Gastroesophageal sphincter (tissue), 4 donors: ENCODE results near the gene DRGX. TPM values are rescaled to one million over a fixed set of nuclear protein-coding genes. Genes with fewer than 3 reads are reported as not detected.

Experiments
- ATAC-seq: fragments of 150-250 bp; one replicate; pipeline ENCODE4 v1.9.1; 2016; ENCODE audit warnings: mild to moderate bottlenecking, moderate library complexity
- H3K27ac ChIP-seq, 4 donors: fragments of 200-600 bp; sonication (generic) in 3 of 4; 1 replicate in 3 of 4; 2 replicates in 1 of 4; pipeline ENCODE4 v1.5.1; 2016 to 2019
- H3K27me3 ChIP-seq: fragments of 200-600 bp; sonication (generic); one replicate; pipeline ENCODE4 v1.5.1; 2019
- H3K36me3 ChIP-seq, 2 donors: fragments of 200-600 bp; sonication (generic); one replicate each; pipeline ENCODE4 v1.5.1; 2019; ENCODE audit warnings: control low read depth in 1 of 2
- H3K4me1 ChIP-seq, 3 donors: fragments of 200-600 bp; sonication (generic); 1 replicate in 2 of 3; 2 replicates in 1 of 3; pipeline ENCODE4 v1.5.1; 2016 to 2019; ENCODE audit warnings: control low read depth in 2 of 3
- H3K4me3 ChIP-seq, 2 donors: fragments of 200-600 bp; sonication (generic); one replicate each; pipeline ENCODE4 v1.5.1; 2019; ENCODE audit warnings: mild to moderate bottlenecking in 1 of 2, moderate library complexity in 1 of 2
- H3K9me3 ChIP-seq, 3 donors: fragments of 200-600 bp; sonication (generic); one replicate each; pipeline ENCODE4 v1.5.1; 2017 to 2019; ENCODE audit warnings: control low read depth in 2 of 3
- EP300 ChIP-seq: sonication (generic); formaldehyde crosslinking; IDR thresholded peaks from one replicate; pipeline ENCODE4 v1.6.1; 2017; ENCODE audit warnings: antibody characterized with exemption, mild to moderate bottlenecking
- POLR2A ChIP-seq, 2 donors: fragments of 450-650 bp; IDR thresholded peaks; one replicate each; pipeline ENCODE4 v1.6.1; 2017; ENCODE audit warnings: antibody characterized with exemption in 2 of 2, mild to moderate bottlenecking in 2 of 2, moderate library complexity in 1 of 2
- POLR2AphosphoS5 ChIP-seq: sonication (generic); formaldehyde crosslinking; IDR thresholded peaks from one replicate; pipeline ENCODE4 v1.6.1; 2017; ENCODE audit warnings: antibody characterized with exemption
- WGBS, 2 donors: methylation state at CpG; one replicate each; pipeline ENCODE4 v1.1.5; 2018; ENCODE audit warnings: low coverage in 1 of 2; 5-methylcytosine and 5-hydroxymethylcytosine counted together
- total RNA-seq, 4 donors: library from RNA; depleted of rRNA; stranded (reverse); fragments of >200 nt; gene quantifications; one replicate each; pipeline ENCODE4 v1.1.0, GENCODE V29; 2016
- TF ChIP-seq, protein P1 (sequence below), 4 experiments: fragments of 200-600 bp in 2 of 4; fragments of 450-650 bp in 2 of 4; sonication (generic) in 1 of 4; IDR thresholded peaks; one replicate each; pipeline ENCODE4 v1.5.1; 2017 to 2019; ENCODE audit warnings: antibody characterized with exemption in 4 of 4, mild to moderate bottlenecking in 2 of 4, moderate library complexity in 2 of 4

DRGX gene
- total RNA-seq, 4 donors from 2014 or later = not detected

DNA sequence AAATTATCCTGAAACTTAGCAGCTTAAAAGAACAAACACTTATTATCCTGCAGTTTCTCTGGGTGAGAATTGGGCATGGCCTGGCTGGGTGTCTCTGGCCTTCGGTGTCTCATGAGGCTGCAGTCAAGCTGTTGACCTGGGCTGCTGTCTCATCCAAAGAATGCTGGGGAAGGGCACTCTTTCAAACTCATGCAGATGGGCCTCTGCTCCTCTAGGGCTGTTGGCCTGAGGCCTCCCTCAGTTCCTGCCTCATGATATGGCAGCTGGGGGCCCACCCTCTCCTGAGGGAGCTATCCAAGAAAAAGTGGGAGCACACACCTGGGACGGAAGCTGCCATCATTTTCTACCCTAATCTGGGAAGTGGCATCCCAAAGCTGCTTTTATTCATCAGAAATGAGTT lies 43.6 kb downstream of the DRGX start:
- H3K27ac ChIP-seq = no peak overlapping the region
- 79% methylated on average over 2 of the region's 2 CpGs; no CpG with 5 or more reads in 1 of the 2 donors for WGBS, 2 donors
- no peaks in the 10 kb centered on the region for H3K36me3 ChIP-seq
- peaks cover 8% of the 10 kb centered on the region for H3K27me3 ChIP-seq
- H3K4me1 ChIP-seq = no peaks in the 10 kb centered on the region
- TF ChIP-seq EP300 (no peak), POLR2A (IDR thresholded peaks at IDR 0.05) (no peak), POLR2AphosphoS5 (no peak)
- TF ChIP-seq, protein P1, sequence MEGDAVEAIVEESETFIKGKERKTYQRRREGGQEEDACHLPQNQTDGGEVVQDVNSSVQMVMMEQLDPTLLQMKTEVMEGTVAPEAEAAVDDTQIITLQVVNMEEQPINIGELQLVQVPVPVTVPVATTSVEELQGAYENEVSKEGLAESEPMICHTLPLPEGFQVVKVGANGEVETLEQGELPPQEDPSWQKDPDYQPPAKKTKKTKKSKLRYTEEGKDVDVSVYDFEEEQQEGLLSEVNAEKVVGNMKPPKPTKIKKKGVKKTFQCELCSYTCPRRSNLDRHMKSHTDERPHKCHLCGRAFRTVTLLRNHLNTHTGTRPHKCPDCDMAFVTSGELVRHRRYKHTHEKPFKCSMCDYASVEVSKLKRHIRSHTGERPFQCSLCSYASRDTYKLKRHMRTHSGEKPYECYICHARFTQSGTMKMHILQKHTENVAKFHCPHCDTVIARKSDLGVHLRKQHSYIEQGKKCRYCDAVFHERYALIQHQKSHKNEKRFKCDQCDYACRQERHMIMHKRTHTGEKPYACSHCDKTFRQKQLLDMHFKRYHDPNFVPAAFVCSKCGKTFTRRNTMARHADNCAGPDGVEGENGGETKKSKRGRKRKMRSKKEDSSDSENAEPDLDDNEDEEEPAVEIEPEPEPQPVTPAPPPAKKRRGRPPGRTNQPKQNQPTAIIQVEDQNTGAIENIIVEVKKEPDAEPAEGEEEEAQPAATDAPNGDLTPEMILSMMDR (IDR thresholded peaks at IDR 0.05) = no peak
- H3K9me3 ChIP-seq = peaks cover 0 to 32% (median 0%) of the 10 kb centered on the region in 3 donors
- no peak for ATAC-seq
- no peak overlapping the region for H3K4me3 ChIP-seq

DNA sequence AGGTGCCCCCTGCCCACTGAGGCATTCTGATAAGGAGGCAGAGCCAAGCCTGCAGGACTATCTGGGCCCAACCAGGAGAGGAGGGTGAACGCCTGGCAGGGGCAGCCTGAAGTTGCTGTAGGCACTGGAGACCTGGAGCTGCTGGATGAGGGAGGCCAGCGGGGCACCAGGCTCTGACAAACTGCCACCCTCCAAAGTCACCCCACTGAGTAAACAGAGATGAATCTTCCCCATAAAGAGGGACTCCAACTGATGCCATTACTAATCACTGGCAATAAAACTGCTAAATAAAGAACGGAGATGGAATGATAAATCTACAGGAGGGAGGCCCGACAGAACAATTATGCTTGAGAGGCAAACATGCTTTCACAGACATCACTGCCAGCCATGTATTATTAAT lies 44.2 kb downstream of the DRGX start:
- no peaks in the 10 kb centered on the region for H3K4me1 ChIP-seq
- H3K36me3 ChIP-seq = no peaks in the 10 kb centered on the region
- ATAC-seq = no peak
- TF ChIP-seq EP300 = no peak
- TF ChIP-seq, protein P1 (IDR thresholded peaks at IDR 0.05) = no peak
- TF ChIP-seq POLR2AphosphoS5 = no peak
- no peak for TF ChIP-seq POLR2A (IDR thresholded peaks at IDR 0.05)
- H3K27ac ChIP-seq = no peak overlapping the region
- H3K9me3 ChIP-seq = peaks cover 0 to 26% (median 0%) of the 10 kb centered on the region in 3 donors
- no peak overlapping the region for H3K4me3 ChIP-seq
- H3K27me3 ChIP-seq = peaks cover 8% of the 10 kb centered on the region
- 60 to 76% methylated on average over 1 to 3 of the region's 4 CpGs for WGBS, 2 donors

DNA sequence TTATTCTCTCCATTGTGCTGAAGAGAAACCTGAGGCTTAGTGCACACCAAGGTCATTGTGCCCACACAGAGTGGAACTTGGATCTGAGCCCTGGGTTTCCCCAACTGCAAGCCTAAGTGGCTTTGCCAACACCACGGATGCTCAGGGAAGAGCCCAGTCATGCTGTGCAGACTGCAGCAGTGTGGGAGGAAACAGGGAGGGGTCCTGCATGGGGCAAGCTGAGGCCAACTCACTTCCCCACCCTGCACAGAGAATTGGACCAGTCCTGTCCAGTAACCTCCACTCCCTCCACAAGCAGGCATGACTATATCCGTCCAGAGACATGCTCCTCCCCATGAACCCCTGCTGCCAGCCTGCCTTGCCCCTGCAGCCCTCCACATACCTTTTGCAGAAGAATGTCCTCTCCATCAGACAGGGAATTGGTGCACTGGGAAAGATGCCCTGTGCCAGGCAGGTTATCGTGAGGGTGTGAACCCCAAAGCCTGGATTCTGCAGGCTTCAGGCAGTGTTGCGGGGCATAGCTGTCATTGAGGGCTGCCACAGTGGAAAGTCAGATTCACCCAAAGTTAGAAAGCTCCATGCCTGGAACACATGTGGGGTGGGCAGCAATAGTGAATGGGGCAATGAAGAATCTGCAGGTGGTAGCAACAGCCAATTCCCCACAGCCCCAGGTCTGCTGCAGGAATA lies 44.9 kb downstream of the DRGX start:
- TF ChIP-seq, protein P1 (IDR thresholded peaks at IDR 0.05) = no peak
- no peak for TF ChIP-seq POLR2A (IDR thresholded peaks at IDR 0.05)

DNA sequence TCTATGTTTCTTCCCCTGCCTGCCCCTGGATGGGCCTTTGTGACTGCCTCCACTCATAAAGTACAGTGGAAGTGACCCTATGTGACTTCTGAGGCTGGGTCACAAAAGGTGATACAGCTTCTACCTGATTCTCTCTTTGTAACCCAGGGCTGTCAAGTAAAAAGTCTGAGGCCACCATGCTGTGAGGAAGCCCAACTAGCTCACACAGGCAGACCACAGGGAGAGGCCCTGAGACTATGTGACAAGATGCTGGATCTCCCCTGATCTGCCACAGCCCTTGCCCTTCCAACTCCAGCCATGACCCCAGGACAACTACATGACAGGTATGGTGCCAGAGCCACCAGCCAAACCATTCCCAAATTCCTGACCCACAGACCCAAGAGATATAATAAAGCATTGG lies 45.8 kb downstream of the DRGX start:
- no peak for ATAC-seq
- no peaks in the 10 kb centered on the region for H3K36me3 ChIP-seq
- peaks cover 8% of the 10 kb centered on the region for H3K27me3 ChIP-seq
- peaks cover 0 to 26% (median 0%) of the 10 kb centered on the region in 3 donors for H3K9me3 ChIP-seq
- H3K27ac ChIP-seq = no peak overlapping the region
- no peaks in the 10 kb centered on the region for H3K4me1 ChIP-seq
- H3K4me3 ChIP-seq = no peak overlapping the region
- TF ChIP-seq POLR2A (IDR thresholded peaks at IDR 0.05) (no peak), EP300 (no peak), POLR2AphosphoS5 (no peak)
- TF ChIP-seq, protein P1 (IDR thresholded peaks at IDR 0.05) = no peak

More for the DNA sequence above, 44.9 kb downstream of the DRGX start:
- Histone ChIP-seq H3K27ac (no peak overlapping the region), H3K36me3 (no peaks in the 10 kb centered on the region), H3K27me3 (peaks cover 8% of the 10 kb centered on the region), H3K4me3 (no peak overlapping the region), H3K9me3 (peaks cover 0 to 26% (median 0%) of the 10 kb centered on the region in 3 donors), H3K4me1 (no peaks in the 10 kb centered on the region)
- no peak for ATAC-seq
- WGBS, 2 donors = 38 to 61% methylated on average over 1 to 2 of the region's 4 CpGs

DNA sequence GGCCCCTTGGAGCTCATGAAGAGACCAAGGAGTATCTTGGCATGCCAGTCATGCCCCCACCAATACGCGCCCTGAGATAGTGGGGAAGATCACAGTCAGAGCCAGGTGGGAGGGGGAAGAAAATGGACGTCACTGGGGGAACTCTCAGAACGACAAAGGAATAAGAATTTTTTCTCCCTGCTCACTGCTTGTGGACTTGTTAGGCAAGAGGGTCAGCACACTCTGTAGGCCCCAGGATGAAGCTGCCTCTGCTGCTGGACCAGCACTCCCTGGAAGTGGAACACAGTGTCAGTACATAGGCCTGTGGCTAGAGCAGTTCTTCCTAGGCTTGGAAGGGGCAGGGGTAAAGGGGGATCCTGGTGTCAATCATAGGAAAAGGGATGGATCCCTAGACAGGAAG lies 46.5 kb downstream of the DRGX start:
- H3K4me3 ChIP-seq = no peak overlapping the region
- no peaks in the 10 kb centered on the region for H3K4me1 ChIP-seq
- no peak for TF ChIP-seq POLR2A (IDR thresholded peaks at IDR 0.05)
- TF ChIP-seq, protein P1 (IDR thresholded peaks at IDR 0.05) = no peak
- TF ChIP-seq EP300 = no peak
- TF ChIP-seq POLR2AphosphoS5 = no peak
- H3K9me3 ChIP-seq = peaks cover 0 to 26% (median 0%) of the 10 kb centered on the region in 3 donors
- H3K27me3 ChIP-seq = peaks cover 8% of the 10 kb centered on the region
- 94% methylated on average over 4 of the region's 4 CpGs; no CpG with 5 or more reads in 1 of the 2 donors for WGBS, 2 donors
- no peak for ATAC-seq
- H3K36me3 ChIP-seq = no peaks in the 10 kb centered on the region
- no peak overlapping the region for H3K27ac ChIP-seq
